HEK293 (cell line): Measurements from ENCODE around the gene CIRBP.

Experiments
- CTCF ChIA-PET: fragments of 350-600 bp; formaldehyde crosslinking; extraction: SDS; loops from one replicate; lab custom pipeline; 2021; ENCODE audit warnings: antibody characterized with exemption; lab: Yijun Ruan, JAX
- POLR2A ChIA-PET: fragments of 300-600 bp; formaldehyde crosslinking; extraction: SDS; loops from one replicate; lab custom pipeline; 2020; ENCODE audit warnings: antibody characterized with exemption, inconsistent platforms; lab: Yijun Ruan, JAX
- H3K27ac ChIP-seq: fragments of 200-500 bp; sonication (Bioruptor generic); 2 replicates; pipeline ENCODE4 v1.5.1; 2014; ENCODE audit warnings: low read depth, low read length, control low read depth, inconsistent platforms; ENCODE audit errors: extremely low read depth
- H3K36me3 ChIP-seq, 2 experiments: fragments of 200-500 bp in 1 of 2; sonication (Bioruptor generic) in 1 of 2; 1 replicate in 1 of 2; 2 replicates in 1 of 2; pipeline ENCODE4 v1.5.1; 2014 to 2017; ENCODE audit warnings: inconsistent platforms in 2 of 2, low read length in 2 of 2; ENCODE audit not compliant: control insufficient read depth in 2 of 2, insufficient read depth in 1 of 2
- H3K4me1 ChIP-seq: fragments of 200-500 bp; sonication (Bioruptor generic); 2 replicates; pipeline ENCODE4 v1.5.1; 2014; ENCODE audit warnings: mild to moderate bottlenecking, low read length, inconsistent platforms; ENCODE audit not compliant: control insufficient read depth, insufficient read depth
- H3K4me3 ChIP-seq: 2 replicates; pipeline ENCODE4 v1.5.1; 2011; ENCODE audit warnings: low read depth, mild to moderate bottlenecking, control low read depth, low read length, moderate library complexity
- H3K9me3 ChIP-seq: fragments of 200-500 bp; sonication (Bioruptor generic); 2 replicates; pipeline ENCODE4 v1.5.1; 2014; ENCODE audit warnings: low read depth, low read length, inconsistent platforms; ENCODE audit not compliant: control insufficient read depth, insufficient read depth
- BCL11A ChIP-seq: fragments of 450-650 bp; formaldehyde crosslinking; IDR thresholded peaks from 2 replicates; pipeline ENCODE4 v1.5.1; 2016; ENCODE audit warnings: low read depth, missing biosample characterization, missing genetic modification characterization
- BCL11B ChIP-seq: fragments of 450-650 bp; formaldehyde crosslinking; IDR thresholded peaks from 2 replicates; pipeline ENCODE4 v1.5.1; 2016; ENCODE audit warnings: low read depth, missing biosample characterization, missing genetic modification characterization
- GLIS1 ChIP-seq: fragments of 450-650 bp; formaldehyde crosslinking; IDR thresholded peaks from 2 replicates; pipeline ENCODE4 v1.5.1; 2016; ENCODE audit warnings: missing biosample characterization, missing genetic modification characterization
- KLF1 ChIP-seq: fragments of 450-650 bp; formaldehyde crosslinking; IDR thresholded peaks from 2 replicates; pipeline ENCODE4 v1.5.1; 2016; ENCODE audit warnings: missing biosample characterization, missing genetic modification characterization
- PATZ1 ChIP-seq: fragments of 450-650 bp; formaldehyde crosslinking; IDR thresholded peaks from 2 replicates; pipeline ENCODE4 v1.5.1; 2016; ENCODE audit warnings: missing biosample characterization, missing genetic modification characterization
- PBX3 ChIP-seq: sonication (generic); formaldehyde crosslinking; IDR thresholded peaks from 2 replicates; pipeline ENCODE4 v1.8.1; 2022; ENCODE audit warnings: mild to moderate bottlenecking, moderate library complexity, missing genetic modification reagents
- PRDM1 ChIP-seq: fragments of 450-650 bp; formaldehyde crosslinking; IDR thresholded peaks from 2 replicates; pipeline ENCODE4; 2016; ENCODE audit warnings: missing biosample characterization, missing genetic modification characterization
- SCRT2 ChIP-seq: fragments of 450-650 bp; formaldehyde crosslinking; IDR thresholded peaks from 2 replicates; pipeline ENCODE4 v1.5.1; 2016; ENCODE audit warnings: missing biosample characterization, missing genetic modification characterization
- SP2 ChIP-seq: fragments of 450-650 bp; formaldehyde crosslinking; IDR thresholded peaks from 2 replicates; pipeline ENCODE4 v1.5.1; 2016; ENCODE audit warnings: missing biosample characterization, missing genetic modification characterization
- WT1 ChIP-seq: fragments of 450-650 bp; formaldehyde crosslinking; IDR thresholded peaks from 2 replicates; pipeline ENCODE4 v1.5.1; 2016; ENCODE audit warnings: missing biosample characterization, missing genetic modification characterization
- ZBTB26 ChIP-seq: fragments of 450-650 bp; formaldehyde crosslinking; optimal IDR thresholded peaks from 2 replicates; pipeline ENCODE3; 2016; ENCODE audit warnings: missing biosample characterization, mild to moderate bottlenecking, missing genetic modification characterization
- ZNF239 ChIP-seq: fragments of 450-650 bp; formaldehyde crosslinking; IDR thresholded peaks from 2 replicates; pipeline ENCODE4 v1.5.1; 2016; ENCODE audit warnings: missing biosample characterization, missing genetic modification characterization
- ZNF341 ChIP-seq: fragments of 450-650 bp; formaldehyde crosslinking; IDR thresholded peaks from 2 replicates; pipeline ENCODE4; 2016; ENCODE audit warnings: low read depth, missing biosample characterization, missing genetic modification characterization
- ZNF366 ChIP-seq: fragments of 450-650 bp; formaldehyde crosslinking; conservative IDR thresholded peaks from 2 replicates; pipeline ENCODE4 v1.5.1; 2016; ENCODE audit warnings: missing biosample characterization, missing genetic modification characterization
- ZNF394 ChIP-seq: fragments of 450-650 bp; formaldehyde crosslinking; IDR thresholded peaks from 2 replicates; pipeline ENCODE4 v1.5.1; 2016; ENCODE audit warnings: missing biosample characterization, missing genetic modification characterization, mild to moderate bottlenecking, moderate library complexity, borderline replicate concordance
- ZNF398 ChIP-seq: fragments of 450-650 bp; formaldehyde crosslinking; IDR thresholded peaks from 2 replicates; pipeline ENCODE4 v1.5.1; 2017; ENCODE audit warnings: missing biosample characterization, missing genetic modification characterization
- ZNF433 ChIP-seq: fragments of 450-650 bp; formaldehyde crosslinking; IDR thresholded peaks from 2 replicates; pipeline ENCODE4 v1.5.1; 2016; ENCODE audit warnings: missing biosample characterization, missing genetic modification characterization, low read depth
- ZNF513 ChIP-seq: fragments of 450-650 bp; IDR thresholded peaks from 2 replicates; pipeline ENCODE4 v1.5.1; 2018; ENCODE audit warnings: missing biosample characterization, missing genetic modification characterization
- ZNF654 ChIP-seq: fragments of 450-650 bp; formaldehyde crosslinking; IDR thresholded peaks from 2 replicates; pipeline ENCODE4 v1.5.1; 2016; ENCODE audit warnings: low read depth, missing biosample characterization, missing genetic modification characterization
- ZNF707 ChIP-seq: fragments of 450-650 bp; formaldehyde crosslinking; IDR thresholded peaks from 2 replicates; pipeline ENCODE4 v1.5.1; 2016; ENCODE audit warnings: missing biosample characterization, missing genetic modification characterization
- ZNF785 ChIP-seq: fragments of 450-650 bp; formaldehyde crosslinking; IDR thresholded peaks from 2 replicates; pipeline ENCODE4 v1.5.1; 2016; ENCODE audit warnings: missing biosample characterization, missing genetic modification characterization

The CIRBP gene

GRCh38 chr19:1257475-1258162, 11.5 kb upstream of the CIRBP start:
- CTCF ChIA-PET = interaction anchor here (0.6 to 1.4 kb wide), 3 partner anchors 10 to 180 kb away, joined by 3 to 5 read pairs (median 3); no protein-coding TSS in a partner anchor
- H3K4me1 ChIP-seq = peaks cover 27% of the 10 kb centered on the region

GRCh38 chr19:1258163-1258492, 11.0 kb upstream of the CIRBP start:
- H3K36me3 ChIP-seq = peaks cover 21 to 49% of the 10 kb centered on the region in 2 experiments
- CTCF ChIA-PET = interaction anchor here (0.6 to 1.4 kb wide), 3 partner anchors 9 to 179 kb away, joined by 3 to 5 read pairs (median 3); no protein-coding TSS in a partner anchor
- peaks cover 27% of the 10 kb centered on the region for H3K4me1 ChIP-seq
- no peak overlapping the region for H3K4me3 ChIP-seq
- POLR2A ChIA-PET = interaction anchor here (0.6 to 10.8 kb wide), 4 partner anchors 8 to 688 kb away, joined by 3 to 407 read pairs (median 4); partner anchors contain the start of gene CIRBP
- H3K27ac ChIP-seq = peak overlapping the region; percentile 54
- no peaks in the 10 kb centered on the region for H3K9me3 ChIP-seq
- TF ChIP-seq ZNF707 (tag by site-specific recombination) (no peak), ZBTB26 (no peak), ZNF239 (tag by site-specific recombination) (no peak), SP2 (tag by site-specific recombination) (peak; percentile 57), GLIS1 (tag by site-specific recombination) (peak; percentile 96), ZNF394 (no peak), WT1 (tag by site-specific recombination) (peak; percentile 84), ZNF654 (tag by site-specific recombination) (no peak)

More at GRCh38 chr19:1257475-1258162, 11.5 kb upstream of the CIRBP start:
- H3K36me3 ChIP-seq = peaks cover 21 to 49% of the 10 kb centered on the region in 2 experiments
- peak overlapping the region; percentile 54; the same call in 1 of the 2 replicates for H3K27ac ChIP-seq
- no peaks in the 10 kb centered on the region for H3K9me3 ChIP-seq
- no peak overlapping the region for H3K4me3 ChIP-seq
- TF ChIP-seq ZNF513 = peak; percentile 89
- TF ChIP-seq PBX3 (CRISPR knock-in tag) = no peak
- TF ChIP-seq ZNF366 (tag by site-specific recombination) = peak; percentile 75
- TF ChIP-seq KLF1 (tag by site-specific recombination) = 0 out of 2 replicates have a peak, but pooled peaks have one; percentile 38
- no peak for TF ChIP-seq ZNF433
- no peak for TF ChIP-seq BCL11A (tag by site-specific recombination)
- peak; percentile 30; the same call in 1 of the 2 replicates for TF ChIP-seq PATZ1
- TF ChIP-seq PRDM1 (tag by site-specific recombination) = peak; percentile 77
- no peak for TF ChIP-seq ZNF785 (tag by site-specific recombination)
- TF ChIP-seq BCL11B = 0 out of 2 replicates have a peak, but pooled peaks have one; percentile 32
- TF ChIP-seq ZNF398 (tag by site-specific recombination) = peak; percentile 56
- peak; percentile 51; the same call in 1 of the 2 replicates for TF ChIP-seq ZNF341 (tag by site-specific recombination)
- TF ChIP-seq SCRT2 = peak; percentile 12; the same call in 1 of the 2 replicates
- POLR2A ChIA-PET = interaction anchor here (1.2 to 10.8 kb wide), 2 partner anchors 9 to 13 kb away, joined by 4 to 407 read pairs; partner anchors contain the start of gene CIRBP
